Measurements from ENCODE around the gene EVC.
A peak's percentile ranks its signal among the peaks of the same experiment; 100 is the strongest.

EVC gene

GRCh38 chr4:5730993-5731990 lies 20.3 kb downstream of the EVC start:
- DNase-seq: no peak

- no peak for DNase-seq
Observed at GRCh38 chr4:5732158-5732557, 21.2 kb downstream of the EVC start.

GRCh38 chr4:5734853-5735252 lies 23.9 kb downstream of the EVC start:
- peak in 3 of 58 donors; percentile 2 to 12 (median 10) for DNase-seq

- no peak for DNase-seq
Observed at GRCh38 chr4:5735463-5735862, 24.5 kb downstream of the EVC start.

DNA sequence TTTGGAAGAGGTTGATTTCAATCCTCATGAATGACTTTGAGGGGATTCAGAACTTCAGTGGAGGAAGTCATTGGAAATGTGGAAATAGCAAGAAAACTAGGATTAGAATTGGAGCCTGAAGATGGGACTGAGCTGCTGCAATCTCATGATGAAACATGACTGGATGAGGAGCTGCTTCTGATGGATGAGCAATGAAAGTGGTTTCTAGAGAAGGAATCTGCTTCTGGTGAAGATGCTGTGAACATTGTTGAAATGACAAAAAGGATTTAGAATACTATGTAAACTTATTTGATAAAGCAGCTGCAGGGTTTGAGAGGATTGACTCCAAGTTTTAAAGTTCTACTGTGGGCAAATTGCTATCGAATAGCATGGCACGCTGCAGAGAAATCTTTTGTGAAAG lies 27.1 kb downstream of the EVC start:
- no peak for DNase-seq

DNA sequence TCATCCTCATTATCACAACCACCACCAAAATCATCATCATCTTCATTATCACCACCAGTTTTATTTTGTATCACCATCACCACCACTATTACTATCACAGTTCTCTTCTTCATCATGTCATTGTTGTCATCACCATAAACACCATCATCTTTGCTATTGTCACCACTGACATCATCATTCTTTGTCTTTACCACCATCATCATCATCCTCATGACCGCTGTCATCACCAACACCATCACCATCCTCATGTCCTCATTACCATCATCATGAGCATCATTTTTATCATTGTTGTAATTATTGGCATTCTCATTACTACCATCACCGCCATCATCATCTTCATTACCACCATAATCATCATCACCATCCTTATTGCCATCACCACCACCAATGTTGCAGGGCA lies 31.4 kb downstream of the EVC start:
- no peak for DNase-seq

DNA sequence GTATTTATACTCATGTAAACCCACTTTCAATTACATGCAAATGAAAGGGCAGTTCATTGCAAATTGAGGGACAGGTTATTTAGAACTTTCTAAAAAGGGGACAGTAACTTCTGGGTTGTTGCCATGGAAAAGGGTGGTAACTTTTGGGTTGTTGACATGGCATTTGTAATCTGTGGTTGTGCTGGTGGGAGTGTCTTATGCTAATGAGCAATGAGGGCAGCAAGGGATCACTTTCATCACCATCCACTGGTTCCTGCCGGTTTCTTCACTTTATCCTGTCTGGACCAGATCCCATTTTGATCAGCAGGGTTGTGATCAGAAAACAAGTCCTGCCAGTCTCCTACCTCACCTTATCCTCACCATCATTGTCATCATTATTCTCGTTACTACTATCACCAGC lies 32.0 kb downstream of the EVC start:
- DNase-seq: no peak

GRCh38 chr4:5746250-5746649 lies 35.2 kb downstream of the EVC start:
- DNase-seq: no peak

GRCh38 chr4:5746829-5747737 lies 36.1 kb downstream of the EVC start:
- no peak for DNase-seq

- DNase-seq: no peak
Observed at GRCh38 chr4:5747738-5748375, 36.9 kb downstream of the EVC start.

- no peak for DNase-seq
Observed at GRCh38 chr4:5749568-5749967, 38.6 kb downstream of the EVC start.

DNA sequence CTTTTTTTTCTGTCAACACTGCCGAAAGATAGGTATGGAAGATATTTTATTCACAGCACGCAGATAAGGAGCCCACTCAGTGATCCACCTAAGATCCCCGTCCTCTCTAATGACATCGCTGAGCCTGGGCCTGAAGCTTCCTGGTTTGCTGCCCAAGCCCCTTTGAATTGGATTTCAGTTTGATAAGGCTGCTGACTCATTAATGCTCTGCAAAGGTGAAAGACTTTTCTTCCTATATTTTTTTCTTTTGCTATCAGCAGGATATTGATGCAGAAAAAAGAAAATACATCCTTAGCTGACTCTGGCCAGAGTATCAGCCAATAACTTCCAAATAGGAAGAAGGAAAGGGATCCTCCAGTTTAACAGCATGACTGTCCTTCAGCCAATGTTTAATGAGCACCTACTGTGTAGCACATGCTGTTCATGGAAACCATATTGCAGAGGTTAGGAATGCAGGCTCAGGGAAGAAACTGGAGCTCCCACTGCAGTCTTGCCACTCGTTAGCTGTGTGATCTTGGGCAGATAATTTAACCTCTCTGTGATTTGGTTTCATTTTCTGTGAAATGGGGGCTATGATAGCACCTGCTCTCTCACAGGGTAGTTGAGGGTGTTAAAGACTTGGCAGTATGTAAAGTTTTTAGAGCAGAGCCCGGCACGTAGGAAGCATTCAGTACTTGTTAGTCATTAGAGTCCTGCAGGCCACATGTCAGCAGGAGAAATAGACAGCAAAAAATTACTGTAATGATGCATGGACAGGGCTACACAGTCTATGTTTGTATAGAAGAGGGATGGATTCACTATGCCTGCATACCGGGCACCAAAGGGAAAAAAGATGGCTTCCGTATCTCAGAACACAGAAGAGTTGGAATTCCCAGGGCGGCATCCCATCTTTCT lies 39.3 kb downstream of the EVC start:
- DNase-seq: no peak

DNA sequence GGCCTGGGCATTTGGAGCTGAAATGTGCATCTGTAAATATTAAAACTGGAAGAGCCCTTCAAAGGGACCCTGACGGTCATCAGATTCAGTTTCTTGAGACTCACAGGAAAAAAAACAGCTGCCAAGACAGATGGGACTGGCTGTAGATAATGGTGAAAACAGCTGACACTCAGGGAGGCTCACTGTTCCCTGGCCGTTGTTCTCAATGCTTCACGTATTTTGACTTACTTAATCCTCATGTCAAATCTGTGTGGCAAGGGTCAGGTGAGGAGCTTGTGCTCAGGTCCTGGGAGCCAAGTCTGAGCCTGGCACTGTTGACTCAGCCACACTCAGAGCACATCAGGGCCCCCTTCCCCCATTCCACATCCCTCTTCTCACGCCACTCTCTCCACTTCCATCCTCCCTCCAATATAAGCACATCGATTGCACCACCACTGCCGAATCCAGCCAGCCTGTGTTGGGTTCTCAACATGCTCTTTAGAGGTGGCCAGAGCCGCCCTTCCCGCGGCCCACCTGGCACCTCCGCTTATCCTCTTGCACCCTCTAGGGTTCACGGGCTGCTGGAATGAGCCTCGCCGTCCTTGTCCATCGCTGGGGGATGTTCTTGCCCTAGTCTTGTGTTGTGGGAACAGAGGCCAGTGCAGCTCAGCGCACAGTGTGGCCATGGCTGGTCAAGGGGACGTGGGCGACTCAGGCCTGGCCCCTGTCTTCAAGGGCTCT lies 40.1 kb downstream of the EVC start:
- DNase-seq: no peak

DNA sequence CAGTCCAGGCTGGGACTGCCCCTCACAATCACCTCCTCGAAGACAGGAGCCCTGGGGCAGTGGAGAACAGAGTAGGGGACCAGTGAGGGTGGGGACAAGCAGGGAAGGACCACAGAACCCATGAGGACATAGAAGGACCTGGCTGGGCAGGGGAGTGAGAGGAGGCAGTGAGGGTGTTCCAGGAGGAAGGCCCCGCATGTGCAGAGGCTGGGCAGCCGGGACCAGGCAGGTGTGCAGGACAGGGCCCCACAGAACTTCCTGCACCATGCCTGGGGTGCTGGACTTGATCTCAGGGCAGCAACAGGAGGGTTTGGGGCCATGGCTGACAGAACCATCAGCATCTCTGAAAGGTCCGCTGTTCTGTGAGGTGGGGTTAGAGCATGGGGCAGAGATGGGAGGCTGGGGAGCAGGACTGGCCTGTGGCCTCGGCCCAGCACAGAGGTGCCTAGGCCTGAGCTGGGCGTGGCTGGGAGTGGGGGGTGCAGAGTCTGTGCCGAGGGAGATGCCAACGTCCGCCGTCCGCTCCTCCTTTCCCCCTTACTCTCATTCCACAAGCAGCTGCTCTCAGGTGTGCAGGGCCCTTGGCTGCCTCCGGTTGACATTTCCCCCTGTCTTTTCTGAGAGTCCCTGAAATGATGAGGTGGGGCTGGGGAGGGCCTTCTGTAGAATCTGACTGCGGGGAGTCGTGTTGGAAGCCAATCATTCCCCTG lies 40.8 kb downstream of the EVC start:
- no peak for DNase-seq

DNA sequence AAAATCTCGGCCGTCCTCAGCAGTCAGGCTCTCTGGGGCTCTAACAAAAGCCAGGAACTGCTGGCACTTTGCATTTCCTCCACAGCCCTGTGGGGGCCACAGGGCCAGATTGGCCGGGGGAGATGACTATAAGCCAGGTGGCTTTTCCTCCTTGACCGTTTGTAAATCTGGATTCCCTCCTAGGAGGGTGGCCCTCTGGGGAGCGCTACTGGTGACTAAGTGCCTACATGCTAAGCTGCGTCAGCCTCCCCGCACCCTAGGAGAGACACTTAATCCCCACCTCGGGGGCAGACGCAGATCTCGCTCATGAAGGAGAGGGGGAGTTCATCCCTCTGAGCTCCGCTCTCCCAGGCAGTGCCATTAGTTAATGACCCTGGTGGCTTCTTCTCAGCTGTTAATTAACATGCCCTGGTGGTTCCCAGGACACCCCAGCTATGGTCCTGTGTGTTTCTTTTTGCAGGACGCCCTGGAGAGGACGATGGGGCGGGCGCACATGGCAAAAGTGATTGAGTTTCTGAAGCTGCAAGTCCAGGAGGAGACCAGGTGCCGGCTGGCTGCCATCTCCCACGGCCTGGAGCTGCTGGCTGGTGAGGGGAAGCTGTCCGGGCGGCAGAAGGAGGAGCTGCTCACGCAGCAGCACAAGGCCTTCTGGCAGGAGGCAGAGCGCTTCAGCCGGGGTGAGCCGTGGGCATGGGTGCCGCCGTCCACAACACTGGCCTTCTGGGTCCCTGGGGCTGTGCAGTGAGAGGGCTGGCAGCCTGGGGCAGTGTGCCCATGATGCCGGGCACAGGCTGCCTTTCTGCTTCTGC lies 41.6 kb downstream of the EVC start:
- DNase-seq: no peak

- DNase-seq: no peak
Observed at GRCh38 chr4:5753366-5753765, 42.4 kb downstream of the EVC start.

DNA sequence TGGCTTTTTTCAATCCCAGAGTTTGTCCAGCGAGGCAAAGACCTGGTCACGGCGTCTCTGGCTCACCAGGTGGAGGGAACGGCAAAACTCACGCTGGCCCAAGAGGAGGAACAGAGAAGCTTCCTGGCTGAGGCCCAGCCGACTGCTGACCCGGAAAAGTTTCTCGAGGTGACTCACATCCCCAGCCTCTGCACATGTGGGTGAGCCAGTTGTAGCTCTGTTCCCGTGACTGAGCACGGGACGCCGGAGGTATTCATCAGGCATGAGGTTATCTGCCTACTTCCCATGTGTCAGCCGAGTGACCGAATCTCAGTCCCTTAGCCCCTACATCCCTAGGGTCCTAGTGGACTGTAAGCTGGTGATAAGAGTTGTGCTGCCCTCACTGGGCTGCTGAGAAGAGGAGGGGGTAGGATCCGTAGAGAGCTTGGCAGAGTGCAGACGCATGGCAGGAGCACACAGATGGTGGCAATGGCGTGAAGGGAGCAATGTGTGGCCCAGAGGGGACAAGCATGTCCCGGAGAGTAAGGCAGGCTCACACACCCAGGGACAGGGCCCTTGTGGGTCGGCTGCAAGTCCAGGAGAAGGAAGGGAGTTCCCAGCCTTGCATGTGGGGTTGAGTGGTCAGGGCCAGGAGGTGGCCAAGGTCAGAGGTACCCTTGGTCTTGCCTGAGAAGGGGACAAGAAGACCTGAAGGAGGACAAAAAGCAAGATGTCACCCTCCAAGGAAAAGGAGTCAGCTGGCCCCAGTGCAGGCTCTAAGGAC lies 42.9 kb downstream of the EVC start:
- DNase-seq: no peak

GRCh38 chr4:5754529-5754881 lies 43.5 kb downstream of the EVC start:
- no peak for DNase-seq

Data from anterior cingulate cortex (tissue), 58 donors.